SU-DHL-6 (cell line): ENCODE measurements around the gene RABGGTB.

ENCODE experiments used
- EZH2phosphoT487 ChIP-seq: fragments of 200-600 bp; sonication (generic), shearing (Covaris generic); conservative IDR thresholded peaks from 2 replicates; pipeline ENCODE4 v1.6.1; 2018; ENCODE audit warnings: mild to moderate bottlenecking, antibody characterized with exemption, low read length, moderate library complexity, mixed read lengths
- TF ChIP-seq, protein P1 (sequence below): fragments of 200-600 bp; sonication (generic); IDR thresholded peaks from one replicate; pipeline ENCODE4 v1.5.1; 2017; ENCODE audit warnings: antibody characterized with exemption, mild to moderate bottlenecking, low read length, moderate library complexity; ENCODE audit not compliant: insufficient read depth, poor library complexity, severe bottlenecking

DNA sequence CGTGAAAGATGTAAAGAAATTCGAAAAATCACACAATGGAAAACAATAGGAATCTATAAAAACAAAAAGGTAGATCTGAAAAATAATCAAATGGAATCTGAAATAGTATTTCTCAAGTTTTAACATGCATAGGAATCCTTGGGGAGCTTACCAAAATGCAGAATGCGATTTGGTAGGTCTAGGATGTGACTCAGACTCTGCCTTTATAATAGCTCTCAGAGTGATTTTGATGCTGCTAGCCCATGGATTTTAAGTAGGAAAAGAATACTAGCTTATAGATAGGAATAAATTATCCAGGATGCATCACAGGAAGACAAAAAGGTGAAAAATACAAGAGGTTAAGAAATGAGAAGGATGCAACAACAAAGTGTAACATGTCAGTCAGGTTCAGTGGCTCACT is 14.1 kb upstream of the RABGGTB start:
- TF ChIP-seq, protein P1, sequence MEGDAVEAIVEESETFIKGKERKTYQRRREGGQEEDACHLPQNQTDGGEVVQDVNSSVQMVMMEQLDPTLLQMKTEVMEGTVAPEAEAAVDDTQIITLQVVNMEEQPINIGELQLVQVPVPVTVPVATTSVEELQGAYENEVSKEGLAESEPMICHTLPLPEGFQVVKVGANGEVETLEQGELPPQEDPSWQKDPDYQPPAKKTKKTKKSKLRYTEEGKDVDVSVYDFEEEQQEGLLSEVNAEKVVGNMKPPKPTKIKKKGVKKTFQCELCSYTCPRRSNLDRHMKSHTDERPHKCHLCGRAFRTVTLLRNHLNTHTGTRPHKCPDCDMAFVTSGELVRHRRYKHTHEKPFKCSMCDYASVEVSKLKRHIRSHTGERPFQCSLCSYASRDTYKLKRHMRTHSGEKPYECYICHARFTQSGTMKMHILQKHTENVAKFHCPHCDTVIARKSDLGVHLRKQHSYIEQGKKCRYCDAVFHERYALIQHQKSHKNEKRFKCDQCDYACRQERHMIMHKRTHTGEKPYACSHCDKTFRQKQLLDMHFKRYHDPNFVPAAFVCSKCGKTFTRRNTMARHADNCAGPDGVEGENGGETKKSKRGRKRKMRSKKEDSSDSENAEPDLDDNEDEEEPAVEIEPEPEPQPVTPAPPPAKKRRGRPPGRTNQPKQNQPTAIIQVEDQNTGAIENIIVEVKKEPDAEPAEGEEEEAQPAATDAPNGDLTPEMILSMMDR: no peak
- no peak for TF ChIP-seq EZH2phosphoT487
